SK-N-SH (cell line): Measurements from ENCODE around the gene LACTBL1.
"Not testable (repeated sequence)": the region's sequence is repeated elsewhere in the genome, so short reads cannot be mapped to it uniquely, and the experiment has no call there.

ENCODE experiments used
- FOXM1 ChIP-seq: IDR thresholded peaks from 2 replicates; pipeline ENCODE4 v1.4.0; 2012; ENCODE audit warnings: low read depth, mild to moderate bottlenecking
- JUND ChIP-seq: IDR thresholded peaks from 2 replicates; pipeline ENCODE4 v1.4.0; 2012
- MXI1 ChIP-seq: IDR thresholded peaks from 2 replicates; pipeline ENCODE4 v1.6.1; 2012; ENCODE audit warnings: mild to moderate bottlenecking, low read depth, low read length, improper control_type of control experiment
- POLR2AphosphoS5 ChIP-seq: IDR thresholded peaks from 2 replicates; pipeline ENCODE4 v1.6.1; 2012; ENCODE audit warnings: low read depth, low read length
- RAD21 ChIP-seq: IDR thresholded peaks from 2 replicates; pipeline ENCODE4 v1.6.1; 2012; ENCODE audit warnings: mild to moderate bottlenecking, low read length
- RCOR1 ChIP-seq: fragments of 150-350 bp; IDR thresholded peaks from 2 replicates; pipeline ENCODE4 v1.6.1; 2017; ENCODE audit warnings: antibody characterized with exemption, low read length
- SMC3 ChIP-seq: IDR thresholded peaks from 2 replicates; pipeline ENCODE4 v1.6.1; 2012; ENCODE audit warnings: low read depth, low read length, improper control_type of control experiment
- TAF1 ChIP-seq: IDR thresholded peaks from 2 replicates; pipeline ENCODE4 v1.6.1; 2012; ENCODE audit warnings: low read depth, mild to moderate bottlenecking, low read length, moderate library complexity, borderline replicate concordance
- TCF12 ChIP-seq: IDR thresholded peaks from 2 replicates; pipeline ENCODE4 v1.4.0; 2012
- TF ChIP-seq, protein P1 (sequence below): fragments of 200-600 bp; sonication (generic); IDR thresholded peaks from 2 replicates; pipeline ENCODE4 v1.6.1; 2017; ENCODE audit warnings: antibody characterized with exemption, mild to moderate bottlenecking, moderate library complexity
- TF ChIP-seq, protein P2 (sequence below): IDR thresholded peaks from 2 replicates; pipeline ENCODE4 v1.4.0; 2012; ENCODE audit warnings: low read depth, borderline replicate concordance

DNA sequence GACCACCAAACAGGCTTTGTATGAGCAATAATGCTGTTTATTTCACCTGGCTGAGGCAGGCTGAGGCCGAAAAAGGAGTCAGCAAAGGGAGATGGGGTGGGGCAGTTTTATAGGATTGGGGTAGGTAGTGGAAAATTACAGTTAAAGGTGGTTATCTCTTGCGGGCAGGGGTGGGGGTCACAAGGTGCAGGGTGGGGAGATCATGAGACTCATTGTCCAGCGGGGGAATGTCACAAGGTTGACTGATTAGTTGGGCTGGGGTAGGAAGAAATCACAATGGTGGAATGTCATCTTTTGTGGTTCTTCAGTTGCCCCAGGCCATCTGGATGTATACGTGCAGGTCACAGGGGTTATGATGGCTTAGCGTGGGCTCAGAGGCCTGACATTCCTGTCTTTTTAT is 24.9 kb upstream of the LACTBL1 start:
- not testable (repeated sequence) for TF ChIP-seq SMC3, RCOR1, FOXM1, POLR2AphosphoS5, TCF12, RAD21, MXI1, TAF1, JUND
- TF ChIP-seq, protein P1, sequence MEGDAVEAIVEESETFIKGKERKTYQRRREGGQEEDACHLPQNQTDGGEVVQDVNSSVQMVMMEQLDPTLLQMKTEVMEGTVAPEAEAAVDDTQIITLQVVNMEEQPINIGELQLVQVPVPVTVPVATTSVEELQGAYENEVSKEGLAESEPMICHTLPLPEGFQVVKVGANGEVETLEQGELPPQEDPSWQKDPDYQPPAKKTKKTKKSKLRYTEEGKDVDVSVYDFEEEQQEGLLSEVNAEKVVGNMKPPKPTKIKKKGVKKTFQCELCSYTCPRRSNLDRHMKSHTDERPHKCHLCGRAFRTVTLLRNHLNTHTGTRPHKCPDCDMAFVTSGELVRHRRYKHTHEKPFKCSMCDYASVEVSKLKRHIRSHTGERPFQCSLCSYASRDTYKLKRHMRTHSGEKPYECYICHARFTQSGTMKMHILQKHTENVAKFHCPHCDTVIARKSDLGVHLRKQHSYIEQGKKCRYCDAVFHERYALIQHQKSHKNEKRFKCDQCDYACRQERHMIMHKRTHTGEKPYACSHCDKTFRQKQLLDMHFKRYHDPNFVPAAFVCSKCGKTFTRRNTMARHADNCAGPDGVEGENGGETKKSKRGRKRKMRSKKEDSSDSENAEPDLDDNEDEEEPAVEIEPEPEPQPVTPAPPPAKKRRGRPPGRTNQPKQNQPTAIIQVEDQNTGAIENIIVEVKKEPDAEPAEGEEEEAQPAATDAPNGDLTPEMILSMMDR: not testable (repeated sequence)
- TF ChIP-seq, protein P2, sequence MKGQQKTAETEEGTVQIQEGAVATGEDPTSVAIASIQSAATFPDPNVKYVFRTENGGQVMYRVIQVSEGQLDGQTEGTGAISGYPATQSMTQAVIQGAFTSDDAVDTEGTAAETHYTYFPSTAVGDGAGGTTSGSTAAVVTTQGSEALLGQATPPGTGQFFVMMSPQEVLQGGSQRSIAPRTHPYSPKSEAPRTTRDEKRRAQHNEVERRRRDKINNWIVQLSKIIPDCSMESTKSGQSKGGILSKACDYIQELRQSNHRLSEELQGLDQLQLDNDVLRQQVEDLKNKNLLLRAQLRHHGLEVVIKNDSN: not testable (repeated sequence)
